ENCODE measurements around the gene LPP. TPM values are rescaled to one million over a fixed set of nuclear protein-coding genes. Genes with fewer than 3 reads are reported as not detected.

The LPP gene
- total and polyA plus RNA-seq, 2 of the 13 experiments (the other 11 are each of a cell fraction or from before 2014, with no cell fraction given), result 19.2 to 29.9 TPM

DNA sequence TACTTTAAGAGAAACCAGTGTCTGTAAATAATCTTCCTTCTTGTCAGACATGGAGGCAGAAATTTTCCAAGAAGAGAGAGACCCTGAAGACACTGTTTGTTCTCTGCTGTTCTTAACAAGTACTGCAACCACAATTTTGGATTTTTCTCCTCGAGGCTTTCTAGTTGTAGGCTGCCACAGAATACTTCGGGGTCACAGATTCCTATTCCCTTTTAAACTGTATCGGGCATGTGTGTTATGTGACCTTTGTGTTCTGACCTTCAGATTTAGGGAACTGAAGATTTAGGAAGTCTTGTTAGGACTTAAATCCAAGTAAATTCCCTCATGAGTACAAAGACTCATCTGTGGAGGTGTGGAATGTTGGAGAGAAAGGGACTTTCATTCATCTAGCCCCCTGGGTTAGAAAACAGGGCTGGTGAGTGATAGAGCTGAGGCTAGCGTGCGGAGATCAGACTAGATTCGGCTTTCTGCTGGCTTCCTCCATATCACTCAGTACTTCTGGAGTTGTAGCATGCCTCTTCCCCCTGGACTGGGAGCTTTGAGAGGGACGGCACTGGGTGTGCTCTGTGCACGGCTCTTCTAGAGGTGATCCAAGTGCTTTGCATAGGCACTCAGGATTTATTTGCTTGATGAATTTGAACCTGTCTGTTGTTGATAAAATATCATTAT, 237.0 kb downstream of the LPP start:
- H3K9me3 ChIP-seq (ENCODE audit: low read length), result no peaks in the 10 kb centered on the region
- no peak overlapping the region for H3K4me2 ChIP-seq (ENCODE audit: low read depth, low read length)
- WGBS (ENCODE audit: low lambda C conversion rate), result 74% methylated on average over 8 of the region's 8 CpGs
- no peaks in the 10 kb centered on the region for H4K20me1 ChIP-seq (ENCODE audit: insufficient read depth, low read length)
- TF ChIP-seq MAF1 (CRISPR knock-in tag; IDR thresholded peaks at IDR 0.05; ENCODE audit: borderline replicate concordance) (no peak), GMEB2 (CRISPR knock-in tag; IDR thresholded peaks at IDR 0.05; ENCODE audit: low read depth) (no peak)
- TF ChIP-seq, protein P1, sequence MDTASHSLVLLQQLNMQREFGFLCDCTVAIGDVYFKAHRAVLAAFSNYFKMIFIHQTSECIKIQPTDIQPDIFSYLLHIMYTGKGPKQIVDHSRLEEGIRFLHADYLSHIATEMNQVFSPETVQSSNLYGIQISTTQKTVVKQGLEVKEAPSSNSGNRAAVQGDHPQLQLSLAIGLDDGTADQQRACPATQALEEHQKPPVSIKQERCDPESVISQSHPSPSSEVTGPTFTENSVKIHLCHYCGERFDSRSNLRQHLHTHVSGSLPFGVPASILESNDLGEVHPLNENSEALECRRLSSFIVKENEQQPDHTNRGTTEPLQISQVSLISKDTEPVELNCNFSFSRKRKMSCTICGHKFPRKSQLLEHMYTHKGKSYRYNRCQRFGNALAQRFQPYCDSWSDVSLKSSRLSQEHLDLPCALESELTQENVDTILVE (CRISPR knock-in tag; IDR thresholded peaks at IDR 0.05), result no peak
- ChIA-PET POLR2A (no interaction called here), CTCF (ENCODE audit: low intra/inter-chr PET ratio, low total read pairs) (no interaction called here)
- no peak overlapping the region for H3K9ac ChIP-seq (ENCODE audit: insufficient read depth, low read depth, low read length)
- no peak for FAIRE-seq
- intact Hi-C loops (cut with micrococcal nuclease; ENCODE audit: unreplicated experiment) (no loop called here), in situ Hi-C loops (cut with HindIII; ENCODE audit: extremely low pct_ligation_motif_present, low pct_unique_long_range_greater_than_20kb) (no loop called here)
- no peaks in the 10 kb centered on the region for H3K27me3 ChIP-seq (ENCODE audit: control insufficient read depth in 1 of 2, insufficient read depth in 2 of 2, low read length in 2 of 2)
- peaks cover 44% of the 10 kb centered on the region for H3K4me1 ChIP-seq (ENCODE audit: insufficient read depth, low read length)
- no peak overlapping the region for H3K27ac ChIP-seq (ENCODE audit: extremely low read length, insufficient read depth, low read length)
- H2AFZ ChIP-seq (ENCODE audit: low read length), result no peak overlapping the region
- H3K79me2 ChIP-seq (ENCODE audit: insufficient read depth, low read length), result peaks cover 9% of the 10 kb centered on the region
- H3K4me3 ChIP-seq (replicated peaks in 1 of 3; ENCODE audit: insufficient read depth in 1 of 3, low read depth in 2 of 3, low read length in 3 of 3), result no peak overlapping the region
- BruUV-seq (replicated peaks), result no TSS peak
- no peaks in the 10 kb centered on the region for H3K36me3 ChIP-seq (replicated peaks in 1 of 2; ENCODE audit: control insufficient read depth in 1 of 2, insufficient read depth in 2 of 2, low read length in 2 of 2)
- ATAC-seq, result peak; percentile 50; the same call in 2 of the 3 replicates
- peak; percentile 10 for DNase-seq (ENCODE audit: low spot score)

DNA sequence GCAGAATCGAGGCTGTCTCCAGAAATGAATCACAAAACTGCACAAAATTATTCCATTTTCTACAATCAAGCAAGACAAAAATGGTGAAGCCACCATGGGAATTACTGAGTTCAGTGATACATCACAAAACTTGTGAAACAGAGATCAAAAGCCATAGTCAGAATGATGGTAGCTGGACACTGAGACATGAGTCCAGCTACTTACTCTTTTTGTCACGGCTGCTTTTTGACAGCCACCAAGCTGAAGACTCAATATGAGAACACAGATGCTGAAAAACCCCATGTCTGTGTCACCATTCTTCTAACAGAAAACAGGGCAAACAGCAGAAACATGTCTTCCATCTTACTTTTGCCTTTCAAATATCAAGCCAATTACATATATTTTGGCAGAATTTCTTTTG, 237.6 kb downstream of the LPP start:
- 97% methylated on average over 2 of the region's 2 CpGs for WGBS (ENCODE audit: low lambda C conversion rate)
- in situ Hi-C loops (cut with HindIII; ENCODE audit: extremely low pct_ligation_motif_present, low pct_unique_long_range_greater_than_20kb), result no loop called here
- H3K79me2 ChIP-seq (ENCODE audit: insufficient read depth, low read length), result peaks cover 9% of the 10 kb centered on the region
- TF ChIP-seq SIN3A (IDR thresholded peaks at IDR 0.05; ENCODE audit: borderline replicate concordance, low read depth, low read length) (no peak), ZUFSP (CRISPR knock-in tag; IDR thresholded peaks at IDR 0.05; ENCODE audit: borderline replicate concordance) (no peak), GMEB2 (CRISPR knock-in tag; IDR thresholded peaks at IDR 0.05; ENCODE audit: low read depth) (no peak), ZNF441 (CRISPR knock-in tag; IDR thresholded peaks at IDR 0.05; ENCODE audit: borderline replicate concordance) (no peak), ZNF883 (CRISPR knock-in tag; IDR thresholded peaks at IDR 0.05; ENCODE audit: not compliant biosample characterization) (no peak), HOXD1 (CRISPR knock-in tag; IDR thresholded peaks at IDR 0.05) (no peak), SRSF9 (IDR thresholded peaks at IDR 0.05; ENCODE audit: borderline replicate concordance, insufficient read depth, low read depth, low read length, poor library complexity, severe bottlenecking) (no peak)
- no peak overlapping the region for H3K27ac ChIP-seq (ENCODE audit: extremely low read length, insufficient read depth, low read length)
- H3K9me3 ChIP-seq (ENCODE audit: low read length), result no peaks in the 10 kb centered on the region
- ChIA-PET CTCF (ENCODE audit: low intra/inter-chr PET ratio, low total read pairs) (no interaction called here), POLR2A (no interaction called here)
- no peak for DNase-seq (ENCODE audit: low spot score)
- intact Hi-C loops (cut with micrococcal nuclease; ENCODE audit: unreplicated experiment), result no loop called here
- no peak for ATAC-seq
- no TSS peak for BruUV-seq (replicated peaks)
- H2AFZ ChIP-seq (ENCODE audit: low read length), result no peak overlapping the region
- FAIRE-seq, result no peak
- H3K4me2 ChIP-seq (ENCODE audit: low read depth, low read length), result no peak overlapping the region
- peaks cover 48% of the 10 kb centered on the region for H3K4me1 ChIP-seq (ENCODE audit: insufficient read depth, low read length)
- no peak overlapping the region for H3K9ac ChIP-seq (ENCODE audit: insufficient read depth, low read depth, low read length)
- no peaks in the 10 kb centered on the region for H3K36me3 ChIP-seq (replicated peaks in 1 of 2; ENCODE audit: control insufficient read depth in 1 of 2, insufficient read depth in 2 of 2, low read length in 2 of 2)
- no peak overlapping the region for H3K4me3 ChIP-seq (replicated peaks in 1 of 3; ENCODE audit: insufficient read depth in 1 of 3, low read depth in 2 of 3, low read length in 3 of 3)
- no peaks in the 10 kb centered on the region for H4K20me1 ChIP-seq (ENCODE audit: insufficient read depth, low read length)
- H3K27me3 ChIP-seq (ENCODE audit: control insufficient read depth in 1 of 2, insufficient read depth in 2 of 2, low read length in 2 of 2), result no peaks in the 10 kb centered on the region
